ENCODE measurements around the gene CNNM1. TPM values are rescaled to one million over a fixed set of nuclear protein-coding genes. Genes with fewer than 3 reads are reported as not detected.

Gene CNNM1
- total RNA-seq, 3 donors from 2014 or later (not counting 1 experiment from before 2014, with no cell fraction given), result not detected

DNA sequence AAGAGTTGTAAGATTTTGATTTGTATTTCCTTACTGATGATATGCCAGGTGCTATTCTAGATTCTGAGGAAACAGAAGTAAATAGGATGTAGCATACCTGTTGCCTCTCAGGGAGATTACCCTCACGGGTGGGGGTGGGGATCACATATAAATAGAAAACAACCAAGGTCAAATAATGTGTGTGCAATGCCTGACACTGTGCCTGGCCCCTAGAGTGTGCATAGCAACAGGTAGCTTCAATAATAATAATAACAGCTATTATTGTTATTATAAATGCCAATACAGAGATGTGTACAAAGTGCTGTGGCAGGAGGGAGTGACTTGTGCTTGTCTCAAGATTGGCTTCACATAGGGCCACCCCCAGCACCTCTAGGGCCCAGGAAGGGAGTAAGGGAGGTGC lies 24.0 kb downstream of the CNNM1 start:
- no peak overlapping the region for H3K27ac Mint-ChIP-seq
- ATAC-seq (no peak), DNase-seq (no peak)
- peaks cover 13 to 20% of the 10 kb centered on the region in 2 donors for H3K27me3 Mint-ChIP-seq (ENCODE audit: low read depth in 2 of 2)
- Histone ChIP-seq H3K27ac (ENCODE audit: low read length) (no peak overlapping the region), H3K36me3 (ENCODE audit: control insufficient read depth, insufficient read depth, low read length) (no peaks in the 10 kb centered on the region), H3K9me3 (ENCODE audit: control insufficient read depth, insufficient read depth, low read length) (no peaks in the 10 kb centered on the region), H3K4me1 (ENCODE audit: control insufficient read depth, insufficient read depth, low read length) (no peaks in the 10 kb centered on the region), H3K4me3 (ENCODE audit: low read length) (no peak overlapping the region), H3K27me3 (ENCODE audit: control insufficient read depth, insufficient read depth, low read length) (peaks cover 3% of the 10 kb centered on the region)
- H3K9me3 Mint-ChIP-seq, result no peaks in the 10 kb centered on the region
- intact Hi-C loops (cut with micrococcal nuclease), result no loop called here
- peaks cover 0 to 5% of the 10 kb centered on the region in 2 donors for H3K4me1 Mint-ChIP-seq
- TF ChIP-seq, protein P1, sequence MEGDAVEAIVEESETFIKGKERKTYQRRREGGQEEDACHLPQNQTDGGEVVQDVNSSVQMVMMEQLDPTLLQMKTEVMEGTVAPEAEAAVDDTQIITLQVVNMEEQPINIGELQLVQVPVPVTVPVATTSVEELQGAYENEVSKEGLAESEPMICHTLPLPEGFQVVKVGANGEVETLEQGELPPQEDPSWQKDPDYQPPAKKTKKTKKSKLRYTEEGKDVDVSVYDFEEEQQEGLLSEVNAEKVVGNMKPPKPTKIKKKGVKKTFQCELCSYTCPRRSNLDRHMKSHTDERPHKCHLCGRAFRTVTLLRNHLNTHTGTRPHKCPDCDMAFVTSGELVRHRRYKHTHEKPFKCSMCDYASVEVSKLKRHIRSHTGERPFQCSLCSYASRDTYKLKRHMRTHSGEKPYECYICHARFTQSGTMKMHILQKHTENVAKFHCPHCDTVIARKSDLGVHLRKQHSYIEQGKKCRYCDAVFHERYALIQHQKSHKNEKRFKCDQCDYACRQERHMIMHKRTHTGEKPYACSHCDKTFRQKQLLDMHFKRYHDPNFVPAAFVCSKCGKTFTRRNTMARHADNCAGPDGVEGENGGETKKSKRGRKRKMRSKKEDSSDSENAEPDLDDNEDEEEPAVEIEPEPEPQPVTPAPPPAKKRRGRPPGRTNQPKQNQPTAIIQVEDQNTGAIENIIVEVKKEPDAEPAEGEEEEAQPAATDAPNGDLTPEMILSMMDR (IDR thresholded peaks at IDR 0.05), result no peak
- 91% methylated on average over 1 of the region's 1 CpG for WGBS (ENCODE audit: insufficient coverage)
- H3K4me3 Mint-ChIP-seq, result no peak overlapping the region
- H3K36me3 Mint-ChIP-seq, result no peaks in the 10 kb centered on the region

DNA sequence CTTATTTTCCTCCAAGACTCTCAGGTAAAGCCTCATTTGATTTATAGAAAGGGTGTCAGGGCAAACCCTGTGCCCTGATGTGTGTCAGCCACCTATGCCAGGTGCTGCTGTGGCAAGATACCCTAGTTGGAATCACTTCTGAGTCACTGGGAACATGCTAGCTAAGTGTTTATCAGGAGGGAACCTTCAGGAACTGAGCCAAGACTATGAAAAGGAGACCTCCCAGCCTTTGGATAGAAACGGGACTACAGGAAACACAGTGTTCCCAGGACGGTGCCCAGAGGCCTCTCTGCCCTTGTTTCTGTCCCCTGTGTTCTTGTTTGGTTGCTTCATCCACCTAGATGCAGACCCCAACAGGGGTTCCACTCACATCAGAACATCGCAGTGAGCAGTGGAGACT lies 28.5 kb downstream of the CNNM1 start:
- Histone ChIP-seq H3K27me3 (ENCODE audit: control insufficient read depth, insufficient read depth, low read length) (peaks cover 3% of the 10 kb centered on the region), H3K9me3 (ENCODE audit: control insufficient read depth, insufficient read depth, low read length) (no peaks in the 10 kb centered on the region), H3K4me1 (ENCODE audit: control insufficient read depth, insufficient read depth, low read length) (no peaks in the 10 kb centered on the region), H3K4me3 (ENCODE audit: low read length) (no peak overlapping the region), H3K36me3 (ENCODE audit: control insufficient read depth, insufficient read depth, low read length) (no peaks in the 10 kb centered on the region), H3K27ac (ENCODE audit: low read length) (no peak overlapping the region)
- Mint-ChIP-seq H3K27me3 (ENCODE audit: low read depth in 2 of 2) (peaks cover 8 to 10% of the 10 kb centered on the region in 2 donors), H3K4me1 (peaks cover 0 to 5% of the 10 kb centered on the region in 2 donors), H3K9me3 (no peaks in the 10 kb centered on the region), H3K36me3 (no peaks in the 10 kb centered on the region), H3K27ac (no peak overlapping the region), H3K4me3 (no peak overlapping the region)
- WGBS (ENCODE audit: insufficient coverage), result 90% methylated on average over 3 of the region's 3 CpGs
- intact Hi-C loops (cut with micrococcal nuclease), result no loop called here
- TF ChIP-seq, protein P1 (IDR thresholded peaks at IDR 0.05), result no peak
- DNase-seq, result no peak
- ATAC-seq, result no peak

DNA sequence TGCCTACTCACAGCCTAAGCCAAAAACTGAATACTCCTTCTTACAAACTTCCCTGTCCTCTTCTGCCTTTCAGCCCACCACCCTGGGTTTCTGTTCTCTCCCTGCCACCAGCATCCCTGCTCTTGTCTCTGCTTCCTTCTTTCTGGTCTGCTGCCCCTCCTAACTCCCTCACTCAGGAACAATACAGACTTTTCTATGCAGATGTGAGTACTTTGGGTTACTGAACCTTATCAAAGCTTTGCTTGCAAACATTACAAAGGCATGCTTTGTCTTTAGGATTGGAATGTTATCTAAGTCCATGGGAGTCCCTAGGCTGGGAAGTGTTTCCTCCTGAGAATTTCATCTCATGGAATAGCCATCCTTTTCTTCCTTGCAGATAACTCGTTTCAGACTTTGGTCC lies 28.9 kb downstream of the CNNM1 start:
- Histone ChIP-seq H3K9me3 (ENCODE audit: control insufficient read depth, insufficient read depth, low read length) (no peaks in the 10 kb centered on the region), H3K4me1 (ENCODE audit: control insufficient read depth, insufficient read depth, low read length) (no peaks in the 10 kb centered on the region), H3K27me3 (ENCODE audit: control insufficient read depth, insufficient read depth, low read length) (peaks cover 3% of the 10 kb centered on the region), H3K27ac (ENCODE audit: low read length) (no peak overlapping the region), H3K36me3 (ENCODE audit: control insufficient read depth, insufficient read depth, low read length) (no peaks in the 10 kb centered on the region), H3K4me3 (ENCODE audit: low read length) (no peak overlapping the region)
- intact Hi-C loops (cut with micrococcal nuclease), result no loop called here
- Mint-ChIP-seq H3K9me3 (no peaks in the 10 kb centered on the region), H3K36me3 (no peaks in the 10 kb centered on the region), H3K4me3 (no peak overlapping the region), H3K27me3 (ENCODE audit: low read depth in 2 of 2) (peaks cover 5 to 10% of the 10 kb centered on the region in 2 donors), H3K4me1 (peaks cover 0 to 5% of the 10 kb centered on the region in 2 donors), H3K27ac (no peak overlapping the region)
- TF ChIP-seq, protein P1 (IDR thresholded peaks at IDR 0.05), result no peak
- ATAC-seq (no peak), DNase-seq (no peak)
- WGBS (ENCODE audit: insufficient coverage), result 78% methylated on average over 1 of the region's 1 CpG

DNA sequence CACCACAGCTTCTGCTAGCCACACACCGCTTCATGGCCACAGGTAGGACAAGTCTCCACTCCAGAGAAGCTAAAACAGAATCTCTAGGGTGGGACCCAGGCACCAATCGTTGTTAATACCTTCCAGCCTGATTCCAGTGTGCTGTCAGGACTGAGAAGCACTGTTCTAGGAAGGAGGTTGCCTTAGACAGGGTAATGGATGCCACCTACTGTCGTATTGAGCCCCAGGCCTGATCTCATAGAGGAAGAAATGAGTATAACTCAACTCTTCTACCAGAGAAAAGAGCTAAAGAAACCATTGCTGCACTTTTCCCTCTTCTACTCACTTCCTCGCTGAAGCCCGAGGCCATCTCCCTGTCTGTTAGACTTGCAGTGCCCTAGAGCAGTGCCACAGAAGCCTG lies 31.8 kb downstream of the CNNM1 start:
- Histone ChIP-seq H3K9me3 (ENCODE audit: control insufficient read depth, insufficient read depth, low read length) (no peaks in the 10 kb centered on the region), H3K4me3 (ENCODE audit: low read length) (no peak overlapping the region), H3K4me1 (ENCODE audit: control insufficient read depth, insufficient read depth, low read length) (no peaks in the 10 kb centered on the region), H3K27me3 (ENCODE audit: control insufficient read depth, insufficient read depth, low read length) (no peaks in the 10 kb centered on the region), H3K27ac (ENCODE audit: low read length) (no peak overlapping the region), H3K36me3 (ENCODE audit: control insufficient read depth, insufficient read depth, low read length) (no peaks in the 10 kb centered on the region)
- H3K4me1 Mint-ChIP-seq, result peaks cover 0 to 5% of the 10 kb centered on the region in 2 donors
- DNase-seq (no peak), ATAC-seq (no peak)
- no peak overlapping the region for H3K27ac Mint-ChIP-seq
- TF ChIP-seq, protein P1 (IDR thresholded peaks at IDR 0.05), result no peak
- no peaks in the 10 kb centered on the region for H3K36me3 Mint-ChIP-seq
- H3K27me3 Mint-ChIP-seq (ENCODE audit: low read depth in 2 of 2), result peaks cover 3 to 7% of the 10 kb centered on the region in 2 donors
- intact Hi-C loops (cut with micrococcal nuclease), result no loop called here
- H3K9me3 Mint-ChIP-seq, result no peaks in the 10 kb centered on the region
- 86% methylated on average over 4 of the region's 5 CpGs for WGBS (ENCODE audit: insufficient coverage)
- no peak overlapping the region for H3K4me3 Mint-ChIP-seq

Data from natural killer cell (primary cell).